Trophoblast cell (in vitro differentiated cells and primary cell): ENCODE results near the gene FOXP4.

Experiments
- DNase-seq, 2 donors: peaks; one replicate each; pipeline ENCODE4 v3.0.0-alpha.2; 2016
- H2AFZ ChIP-seq: 2 replicates; pipeline ENCODE4 v1.6.1; 2013; ENCODE audit warnings: low read length, moderate library complexity, mild to moderate bottlenecking; ENCODE audit not compliant: insufficient read depth, poor library complexity
- H2AK5ac ChIP-seq: 2 replicates; pipeline ENCODE4 v1.6.1; 2013; ENCODE audit warnings: mild to moderate bottlenecking, low read length
- H2BK120ac ChIP-seq: 2 replicates; pipeline ENCODE4 v1.6.1; 2013; ENCODE audit warnings: low read length, mild to moderate bottlenecking, moderate library complexity; ENCODE audit not compliant: insufficient read depth, poor library complexity
- H2BK12ac ChIP-seq: 2 replicates; pipeline ENCODE4 v1.6.1; 2013; ENCODE audit warnings: mild to moderate bottlenecking, low read length, moderate library complexity
- H2BK5ac ChIP-seq: 2 replicates; pipeline ENCODE4 v1.6.1; 2013; ENCODE audit warnings: low read length, low read depth, moderate library complexity, mild to moderate bottlenecking; ENCODE audit not compliant: poor library complexity
- H3K14ac ChIP-seq: 2 replicates; pipeline ENCODE4 v1.6.1; 2013; ENCODE audit warnings: mild to moderate bottlenecking, low read length
- H3K18ac ChIP-seq: 2 replicates; pipeline ENCODE4 v1.6.1; 2013; ENCODE audit warnings: mild to moderate bottlenecking, low read length
- H3K23ac ChIP-seq: 2 replicates; pipeline ENCODE4 v1.6.1; 2013; ENCODE audit warnings: low read length
- H3K27ac ChIP-seq: 2 replicates; pipeline ENCODE4 v1.5.1; 2013; ENCODE audit warnings: low read depth, mild to moderate bottlenecking, inconsistent platforms, low read length, moderate library complexity
- H3K27me3 ChIP-seq: 2 replicates; pipeline ENCODE4 v1.6.1; 2013; ENCODE audit warnings: inconsistent platforms, mild to moderate bottlenecking, low read length, moderate library complexity; ENCODE audit not compliant: insufficient read depth
- H3K36me3 ChIP-seq, 2 experiments: 1 replicate in 1 of 2; 2 replicates in 1 of 2; pipeline ENCODE4 v1.6.1; 2013; ENCODE audit warnings: low read length in 2 of 2, mild to moderate bottlenecking in 2 of 2, moderate library complexity in 1 of 2; ENCODE audit not compliant: insufficient read depth in 2 of 2, control insufficient read depth in 1 of 2
- H3K4ac ChIP-seq: 2 replicates; pipeline ENCODE4 v1.6.1; 2013; ENCODE audit warnings: low read depth, mild to moderate bottlenecking, low read length, moderate library complexity
- H3K4me1 ChIP-seq, 2 experiments: 1 replicate in 1 of 2; 2 replicates in 1 of 2; pipeline ENCODE4 v1.6.1; 2013; ENCODE audit warnings: low read length in 2 of 2, mild to moderate bottlenecking in 2 of 2, moderate library complexity in 1 of 2; ENCODE audit not compliant: insufficient read depth in 2 of 2, control insufficient read depth in 1 of 2
- H3K4me2 ChIP-seq: 2 replicates; pipeline ENCODE4 v1.6.1; 2013; ENCODE audit warnings: inconsistent platforms, mild to moderate bottlenecking, low read length, moderate library complexity
- H3K4me3 ChIP-seq: 2 replicates; pipeline ENCODE4 v1.5.1; 2013; ENCODE audit warnings: mild to moderate bottlenecking, low read depth, low read length, inconsistent platforms
- H3K79me1 ChIP-seq: one replicate; pipeline ENCODE4 v1.6.1; 2013; ENCODE audit warnings: low read length
- H3K79me2 ChIP-seq: 2 replicates; pipeline ENCODE4 v1.6.1; 2013; ENCODE audit warnings: low read length, mild to moderate bottlenecking; ENCODE audit not compliant: control insufficient read depth, insufficient read depth, poor library complexity
- H3K9ac ChIP-seq: 2 replicates; pipeline ENCODE4 v1.6.1; 2013; ENCODE audit warnings: mild to moderate bottlenecking, low read length
- H3K9me3 ChIP-seq: 2 replicates; pipeline ENCODE4 v1.6.1; 2013; ENCODE audit warnings: low read depth, mild to moderate bottlenecking, control low read depth, inconsistent platforms, low read length; ENCODE audit not compliant: insufficient read depth
- H4K12ac ChIP-seq: 2 replicates; pipeline ENCODE4 v1.6.1; 2013; ENCODE audit warnings: low read depth, mild to moderate bottlenecking, low read length, moderate library complexity
- H4K8ac ChIP-seq: 2 replicates; pipeline ENCODE4 v1.6.1; 2013; ENCODE audit warnings: low read depth, mild to moderate bottlenecking, low read length, moderate library complexity
- H4K91ac ChIP-seq: one replicate; pipeline ENCODE4 v1.6.1; 2013; ENCODE audit warnings: low read depth, mild to moderate bottlenecking, low read length, moderate library complexity
- WGBS: extraction: QIAGEN DNeasy Blood & Tissue Kit; methylation state at CpG from one replicate; pipeline ENCODE4 v1.1.7; 2013; ENCODE audit warnings: missing lambda C conversion rate; ENCODE audit not compliant: insufficient read length, insufficient coverage; ENCODE audit errors: extremely low coverage; 5-methylcytosine and 5-hydroxymethylcytosine counted together

The FOXP4 gene

DNA sequence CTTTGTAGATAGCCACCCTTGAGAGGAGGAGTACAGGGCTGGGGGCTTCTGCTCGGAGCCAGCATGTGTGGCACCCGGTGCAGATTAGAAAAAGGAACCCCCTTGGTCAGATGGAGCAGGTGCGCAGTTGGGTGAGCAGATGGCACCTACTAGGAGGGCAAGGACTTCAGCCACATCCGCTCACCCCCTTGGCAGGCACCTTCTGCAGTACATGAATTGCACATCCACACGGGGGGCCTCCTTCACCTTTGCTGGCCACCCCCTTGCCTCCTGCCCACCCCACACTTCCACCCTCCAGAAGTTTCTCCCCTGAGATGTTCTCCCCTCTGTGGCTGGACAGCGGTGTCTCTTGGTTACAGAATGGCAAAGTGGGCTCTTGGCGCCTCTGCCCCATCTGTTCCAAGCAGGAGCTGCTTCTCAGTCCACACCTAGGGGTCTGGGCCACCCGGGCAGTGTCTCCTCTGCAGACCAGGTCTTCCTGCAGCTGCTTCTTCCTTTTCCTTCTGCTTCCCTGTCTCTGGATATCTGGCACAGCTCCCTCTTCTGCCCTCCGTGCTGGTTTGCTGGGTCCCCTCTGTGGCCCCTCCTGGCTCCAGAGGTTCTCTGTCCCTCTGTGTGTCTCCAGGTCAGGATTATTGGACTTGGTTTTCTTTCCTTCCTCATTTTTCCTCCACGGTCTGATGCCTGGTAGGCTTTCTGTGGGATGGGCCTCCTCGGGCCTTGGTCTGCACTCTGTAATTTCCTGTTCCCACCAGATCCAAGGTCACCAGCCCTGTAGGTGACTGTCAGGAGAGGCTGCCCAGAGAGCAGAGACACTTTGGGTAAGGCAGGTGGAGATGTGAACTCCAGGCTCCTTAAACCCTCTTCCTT, 96.1 kb downstream of the FOXP4 start:
- Histone ChIP-seq H3K27me3 (no peaks in the 10 kb centered on the region), H4K91ac (peak overlapping the region; percentile 1), H2AK5ac (no peak overlapping the region), H3K79me2 (peaks cover 51% of the 10 kb centered on the region), H2AFZ (no peak overlapping the region), H4K8ac (no peak overlapping the region), H3K79me1 (peaks cover 60% of the 10 kb centered on the region), H3K14ac (peak overlapping the region; percentile 44), H3K18ac (peak overlapping the region; percentile 39), H4K12ac (no peak overlapping the region), H3K36me3 (peaks cover 72 to 74% of the 10 kb centered on the region in 2 experiments), H2BK12ac (no peak overlapping the region), H3K9ac (no peak overlapping the region), H2BK5ac (no peak overlapping the region), H3K27ac (no peak overlapping the region), H3K23ac (no peak overlapping the region), H3K9me3 (peaks cover 2% of the 10 kb centered on the region), H3K4me3 (no peak overlapping the region), H3K4me2 (peak overlapping the region; percentile 4), H3K4me1 (peaks cover 60 to 71% of the 10 kb centered on the region in 2 experiments), H3K4ac (peak overlapping the region; percentile 31), H2BK120ac (no peak overlapping the region)
- WGBS = no CpG with 5 or more reads among the region's 11 CpGs
- DNase-seq = no peak

DNA sequence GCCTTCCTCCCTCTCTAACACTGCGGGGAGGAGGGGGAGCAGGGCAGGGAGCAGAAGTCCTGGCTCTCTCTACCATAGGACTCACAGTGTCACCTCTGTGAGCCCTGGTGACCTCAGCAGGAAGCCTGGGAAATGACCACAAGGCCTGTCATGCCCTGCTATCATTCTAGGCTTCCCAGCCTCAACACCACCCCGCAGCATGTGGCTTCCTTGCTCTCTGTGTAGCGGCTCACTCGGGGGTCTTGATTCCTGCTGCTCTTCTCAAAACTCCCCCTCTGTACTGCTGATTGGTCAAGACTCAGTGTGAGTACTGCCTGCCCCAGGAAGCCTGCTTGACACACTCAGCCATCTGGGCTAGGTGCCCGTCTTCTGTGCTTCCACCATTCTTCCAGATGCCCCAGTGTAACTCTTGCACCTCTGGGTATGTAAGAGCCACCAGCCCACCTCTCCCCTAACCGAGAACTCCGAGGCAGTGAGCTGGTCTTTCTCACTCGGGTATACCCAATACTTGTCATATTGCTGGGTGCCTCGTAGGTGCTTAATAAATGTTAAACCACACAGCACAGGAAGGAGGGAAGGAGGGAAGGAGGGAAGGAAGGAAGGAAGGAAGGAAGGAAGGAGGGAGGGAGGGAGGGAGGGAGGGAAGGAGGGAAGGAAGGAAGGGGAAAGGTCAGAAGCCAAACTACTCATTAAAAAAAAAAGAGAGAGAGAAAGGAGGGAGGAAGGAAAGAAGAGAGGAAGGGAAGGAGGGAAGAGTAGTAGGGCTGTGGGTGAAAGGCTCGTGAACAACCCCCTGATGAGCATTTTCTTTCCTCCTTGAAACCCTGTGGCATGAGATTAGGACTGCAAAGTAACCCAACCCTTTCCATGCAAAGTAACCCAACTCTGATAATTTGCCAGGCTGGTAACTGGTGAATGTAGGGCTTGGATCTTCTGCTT, 97.0 kb downstream of the FOXP4 start:
- Histone ChIP-seq H4K91ac (peak overlapping the region; percentile 2), H3K14ac (peak overlapping the region; percentile 44), H2BK120ac (peak overlapping the region; percentile 17), H2AFZ (no peak overlapping the region), H3K27ac (peak overlapping the region; percentile 52), H3K36me3 (peaks cover 81 to 83% of the 10 kb centered on the region in 2 experiments), H3K9me3 (peaks cover 2% of the 10 kb centered on the region), H3K4me3 (no peak overlapping the region), H3K79me1 (peaks cover 52% of the 10 kb centered on the region), H3K4me2 (no peak overlapping the region), H2AK5ac (no peak overlapping the region), H2BK12ac (no peak overlapping the region), H3K9ac (no peak overlapping the region), H3K4me1 (peaks cover 60 to 71% of the 10 kb centered on the region in 2 experiments), H3K23ac (no peak overlapping the region), H2BK5ac (no peak overlapping the region), H3K18ac (peak overlapping the region; percentile 53), H3K27me3 (no peaks in the 10 kb centered on the region), H4K8ac (peak overlapping the region; percentile 2), H4K12ac (no peak overlapping the region), H3K79me2 (peaks cover 44% of the 10 kb centered on the region), H3K4ac (peak overlapping the region; percentile 41)
- DNase-seq = no peak
- WGBS = no CpG with 5 or more reads among the region's 10 CpGs

- Histone ChIP-seq H2BK120ac (no peak overlapping the region), H3K27ac (peak overlapping the region; percentile 52), H2BK5ac (peak overlapping the region; percentile 35), H3K4me3 (no peak overlapping the region), H2AK5ac (no peak overlapping the region), H4K12ac (no peak overlapping the region), H3K79me2 (peaks cover 38% of the 10 kb centered on the region), H4K8ac (peak overlapping the region; percentile 17), H3K9me3 (peaks cover 2% of the 10 kb centered on the region), H3K36me3 (peaks cover 87 to 90% of the 10 kb centered on the region in 2 experiments), H3K23ac (no peak overlapping the region), H3K79me1 (peaks cover 45% of the 10 kb centered on the region), H3K14ac (no peak overlapping the region), H3K27me3 (no peaks in the 10 kb centered on the region), H3K4ac (peak overlapping the region; percentile 41), H4K91ac (peak overlapping the region; percentile 2), H2AFZ (no peak overlapping the region), H3K4me1 (peaks cover 60 to 71% of the 10 kb centered on the region in 2 experiments), H3K18ac (peak overlapping the region; percentile 53), H3K4me2 (peak overlapping the region; percentile 5), H3K9ac (no peak overlapping the region), H2BK12ac (no peak overlapping the region)
- no peak for DNase-seq
- WGBS = no CpG with 5 or more reads among the region's 4 CpGs
Measured at GRCh38 chr6:41643899-41644269, 97.7 kb downstream of the FOXP4 start.

DNA sequence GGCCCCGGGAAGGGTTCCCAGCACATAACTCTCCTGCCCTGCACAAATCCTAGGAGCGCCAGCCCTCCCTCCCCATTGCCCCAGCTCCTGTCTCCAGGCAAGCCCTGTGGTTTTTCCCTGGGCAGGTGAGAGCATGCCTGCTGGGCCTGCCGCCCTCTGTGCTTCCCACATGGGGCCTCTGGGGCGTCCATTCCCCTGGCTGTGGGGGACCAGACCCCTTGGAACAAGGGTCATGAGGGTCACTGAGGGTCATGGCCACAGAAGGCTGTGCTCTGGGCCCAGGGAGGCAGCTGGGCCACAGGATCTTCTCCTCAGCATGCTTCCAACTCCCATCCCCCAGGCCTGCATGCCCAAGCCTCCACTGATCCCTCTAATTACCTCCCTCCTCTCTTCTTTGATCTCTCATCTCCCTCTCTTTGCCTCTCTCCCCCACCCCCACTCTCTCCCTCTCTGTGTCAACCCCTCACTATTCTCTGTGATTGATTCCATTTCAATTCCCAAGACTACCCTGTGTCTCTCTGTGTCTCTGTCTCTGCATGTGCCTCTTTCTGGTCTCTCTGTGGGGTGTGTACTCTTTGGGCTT, 98.2 kb downstream of the FOXP4 start:
- H2BK12ac ChIP-seq = no peak overlapping the region
- H3K4me2 ChIP-seq = peak overlapping the region; percentile 5
- H4K8ac ChIP-seq = peak overlapping the region; percentile 17
- peaks cover 2% of the 10 kb centered on the region for H3K9me3 ChIP-seq
- peak overlapping the region; percentile 53 for H3K18ac ChIP-seq
- H3K36me3 ChIP-seq = peaks cover 91 to 92% of the 10 kb centered on the region in 2 experiments
- no peak overlapping the region for H3K23ac ChIP-seq
- H3K79me1 ChIP-seq = peaks cover 40% of the 10 kb centered on the region
- no peak overlapping the region for H4K12ac ChIP-seq
- peaks cover 33% of the 10 kb centered on the region for H3K79me2 ChIP-seq
- WGBS = no CpG with 5 or more reads among the region's 4 CpGs
- H3K4me1 ChIP-seq = peaks cover 60 to 69% of the 10 kb centered on the region in 2 experiments
- H3K14ac ChIP-seq = peak overlapping the region; percentile 48
- peak overlapping the region; percentile 8 for H2BK120ac ChIP-seq
- H2BK5ac ChIP-seq = peak overlapping the region; percentile 34
- no peaks in the 10 kb centered on the region for H3K27me3 ChIP-seq
- H2AFZ ChIP-seq = no peak overlapping the region
- no peak overlapping the region for H2AK5ac ChIP-seq
- H3K4me3 ChIP-seq = no peak overlapping the region
- no peak for DNase-seq
- H4K91ac ChIP-seq = peak overlapping the region; percentile 3
- H3K4ac ChIP-seq = peak overlapping the region; percentile 23
- peak overlapping the region; percentile 52 for H3K27ac ChIP-seq
- no peak overlapping the region for H3K9ac ChIP-seq
